ENCODE measurements around the gene GMNN.

GMNN gene

DNA sequence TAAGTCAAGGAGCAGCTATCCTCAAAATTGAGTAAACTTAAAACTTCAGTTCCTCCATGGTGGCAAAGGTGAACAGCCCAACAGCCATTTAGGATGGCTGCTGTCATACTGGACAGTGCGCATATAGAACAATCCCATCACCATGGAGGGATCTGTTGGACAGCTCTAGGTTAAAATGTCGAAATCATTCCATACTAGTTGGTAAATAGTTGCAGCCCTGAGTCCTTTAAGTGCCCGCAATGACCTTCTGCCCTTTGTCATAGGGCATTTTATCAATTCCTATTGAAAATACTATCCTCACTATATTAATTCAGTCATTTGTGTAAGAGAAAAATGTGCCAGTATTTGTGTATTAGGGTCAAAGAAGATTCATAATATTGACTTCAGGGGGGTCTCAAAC is 32.8 kb downstream of the GMNN start:
- no peak for DNase-seq (ENCODE audit: low read depth in 2 of 2)

DNA sequence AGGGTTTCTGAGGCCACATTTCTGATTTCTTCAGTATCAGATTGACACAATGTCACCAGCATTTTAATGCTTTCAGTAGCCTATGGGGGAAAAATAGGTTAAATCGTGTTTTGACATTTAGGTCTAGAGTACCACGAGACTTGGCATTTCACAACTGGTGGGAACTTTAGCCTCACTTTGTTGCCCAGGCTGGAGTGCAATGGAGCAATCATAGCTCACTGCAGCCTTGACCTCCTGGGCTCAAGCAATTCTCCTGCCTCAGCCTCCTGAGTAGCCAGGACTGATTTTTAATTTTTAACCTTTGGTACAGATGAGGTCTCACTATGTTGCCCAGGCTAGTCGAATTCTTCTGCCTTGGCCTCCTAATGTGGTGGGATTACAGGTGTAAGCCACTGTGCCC is 35.0 kb downstream of the GMNN start:
- no peak for DNase-seq (ENCODE audit: low read depth in 2 of 2)

DNA sequence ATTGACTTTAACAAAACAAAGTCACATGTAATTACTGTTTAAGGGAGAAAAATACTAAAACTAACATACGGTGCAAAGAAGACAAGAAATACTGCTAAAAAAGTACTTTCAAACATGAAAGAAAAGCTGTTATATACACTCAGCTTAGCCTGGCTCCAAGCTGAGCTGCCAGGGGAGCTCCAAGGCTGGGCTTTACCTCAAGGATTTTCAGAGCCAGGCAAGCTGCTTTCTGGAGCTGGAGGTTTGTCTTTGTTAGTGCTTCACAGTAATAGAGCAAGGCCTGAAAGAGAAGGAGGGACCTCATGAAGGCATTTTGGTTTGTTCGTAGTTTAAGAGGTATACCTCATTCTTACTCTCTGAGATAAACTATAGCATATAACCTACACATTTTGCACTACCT is 43.6 kb downstream of the GMNN start:
- DNase-seq (ENCODE audit: low read depth in 2 of 2): no peak

DNA sequence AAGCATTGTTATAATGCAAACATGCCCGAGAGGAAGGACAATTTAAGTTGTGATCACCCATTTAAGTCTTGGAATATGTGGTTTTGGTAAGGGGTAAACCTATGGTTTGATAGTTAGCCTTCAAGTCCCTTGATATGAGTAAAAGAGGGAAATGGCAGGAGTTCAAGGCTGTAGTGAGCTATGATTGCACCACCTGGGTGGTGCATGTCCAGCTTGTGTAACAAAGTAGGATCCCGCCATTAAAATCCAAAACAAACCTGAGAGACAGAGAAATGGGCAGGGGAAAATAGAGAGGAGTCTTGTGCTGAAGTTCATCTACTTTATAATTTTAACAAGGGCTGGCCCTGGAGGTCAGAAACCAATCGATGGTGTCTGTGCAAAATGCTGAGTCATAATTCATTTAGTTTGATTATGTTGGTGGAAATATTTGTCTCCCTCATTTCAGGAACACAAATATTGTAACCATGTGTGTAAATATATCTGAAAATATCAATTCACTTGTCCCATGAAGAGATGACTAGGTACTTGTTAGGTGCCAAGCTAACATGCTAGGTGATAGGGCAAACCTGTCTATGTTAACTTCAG is 47.2 kb downstream of the GMNN start:
- no peak for DNase-seq (ENCODE audit: low read depth in 2 of 2)

DNA sequence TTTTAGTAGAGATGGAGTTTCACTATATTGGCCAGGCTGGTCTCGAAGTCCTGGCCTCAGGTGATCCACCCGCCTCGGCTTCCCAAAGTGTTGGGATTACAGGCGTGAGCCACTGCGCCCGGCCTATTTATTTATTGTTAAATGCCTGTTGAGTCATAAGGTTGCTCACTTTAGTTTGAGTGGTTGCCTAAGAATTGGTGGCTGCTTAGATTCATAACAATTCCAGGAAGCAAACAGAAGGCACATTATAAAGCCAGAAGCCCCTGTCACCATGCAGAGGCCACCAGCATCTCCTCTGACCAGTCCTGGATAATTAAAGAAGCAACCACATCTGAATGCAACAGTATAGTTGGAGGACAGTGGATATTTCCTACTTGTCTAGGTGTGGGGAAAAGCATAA is 48.0 kb downstream of the GMNN start:
- no peak for DNase-seq (ENCODE audit: low read depth in 2 of 2)

DNA sequence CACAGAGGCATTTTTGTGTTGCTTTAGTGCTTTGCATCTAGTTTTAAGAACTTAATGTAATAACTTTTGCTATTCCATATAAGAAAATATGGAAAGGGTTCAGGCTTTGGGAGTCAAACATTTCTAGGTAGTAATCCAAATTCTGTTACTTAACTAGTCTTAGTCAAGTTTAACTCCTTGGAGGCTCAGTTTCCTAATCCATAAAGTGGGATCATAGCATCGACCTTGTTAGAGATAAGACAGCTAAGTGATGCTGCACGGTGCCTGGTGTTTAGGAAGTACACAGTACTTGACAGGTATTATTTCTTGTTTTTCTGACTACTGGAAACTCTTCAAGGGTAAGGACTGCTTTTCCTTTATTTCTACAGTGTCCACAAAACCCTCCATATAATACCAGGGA is 48.4 kb downstream of the GMNN start:
- DNase-seq (ENCODE audit: low read depth in 2 of 2): no peak

GRCh38 chr6:24824142-24824938 is 49.6 kb downstream of the GMNN start:
- DNase-seq (ENCODE audit: low read depth in 2 of 2): peak; percentile 9 to 16

DNA sequence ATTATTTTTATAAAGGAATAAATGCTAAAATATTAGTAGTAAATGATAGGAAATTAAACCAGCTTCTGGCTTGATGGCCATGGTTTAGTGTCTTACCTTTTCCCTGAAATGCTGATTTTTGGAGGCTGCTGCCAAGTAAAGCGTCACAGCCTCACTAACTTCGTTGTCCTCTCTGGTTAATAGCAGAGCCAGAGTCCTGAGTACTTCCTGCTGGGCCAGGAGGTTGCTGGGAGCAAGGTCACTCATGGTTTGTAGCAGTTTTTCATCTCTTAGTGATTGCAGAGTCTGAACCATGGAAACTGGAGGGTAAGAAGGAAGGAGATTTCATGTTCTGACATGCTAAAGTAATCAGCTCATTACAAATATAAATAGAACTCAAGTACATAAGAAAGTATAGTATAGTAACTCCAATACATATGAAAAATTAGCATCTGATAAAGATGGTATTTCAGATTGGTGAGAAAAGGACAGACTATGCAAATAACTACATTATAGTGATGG is 50.4 kb downstream of the GMNN start:
- DNase-seq (ENCODE audit: low read depth in 2 of 2): no peak

DNA sequence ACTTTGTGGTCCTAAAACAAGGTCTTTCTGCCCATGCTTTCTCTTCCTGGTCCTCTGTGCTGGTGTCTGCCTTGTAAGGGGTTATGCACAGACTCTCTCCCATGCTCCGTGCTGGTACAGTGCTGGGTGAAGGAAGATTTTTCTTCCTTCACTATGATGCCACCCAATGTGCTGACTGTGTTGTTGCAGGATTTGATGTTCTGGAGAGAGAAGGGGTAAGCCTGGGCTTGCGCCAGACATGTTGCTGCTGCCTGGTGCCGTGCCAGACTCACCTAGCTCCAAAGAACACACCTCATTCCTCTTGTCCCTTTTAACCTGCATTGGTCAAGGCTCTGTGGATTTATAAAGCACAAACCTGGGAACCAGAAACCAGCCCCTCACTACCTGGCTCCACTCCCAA is 52.4 kb downstream of the GMNN start:
- DNase-seq (ENCODE audit: low read depth in 2 of 2): no peak

DNA sequence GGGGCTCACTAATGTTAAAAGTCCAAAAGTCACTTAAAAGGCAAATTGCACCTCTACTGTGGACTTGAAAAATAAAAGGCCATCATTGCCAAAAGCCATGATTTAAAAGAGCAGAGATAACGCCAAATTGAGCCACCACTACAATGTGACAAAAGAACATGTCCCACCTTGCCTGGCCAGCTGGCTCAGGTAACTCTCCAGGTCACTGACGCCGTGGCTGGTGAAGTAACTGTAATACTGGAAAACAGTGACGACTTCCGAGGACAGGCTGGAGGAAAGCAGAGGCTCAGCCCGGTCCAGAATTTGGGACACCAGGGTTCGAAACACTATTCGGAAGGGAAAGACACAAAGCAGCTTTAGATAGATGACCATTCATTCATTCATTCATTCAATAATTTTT is 53.2 kb downstream of the GMNN start:
- no peak for DNase-seq (ENCODE audit: low read depth in 2 of 2)

- no peak for DNase-seq (ENCODE audit: low read depth in 2 of 2)
These were observed 54.9 kb downstream of the GMNN start for GRCh38 chr6:24829657-24830056.

GRCh38 chr6:24831771-24832716 is 57.3 kb downstream of the GMNN start:
- no peak for DNase-seq (ENCODE audit: low read depth in 2 of 2)

DNA sequence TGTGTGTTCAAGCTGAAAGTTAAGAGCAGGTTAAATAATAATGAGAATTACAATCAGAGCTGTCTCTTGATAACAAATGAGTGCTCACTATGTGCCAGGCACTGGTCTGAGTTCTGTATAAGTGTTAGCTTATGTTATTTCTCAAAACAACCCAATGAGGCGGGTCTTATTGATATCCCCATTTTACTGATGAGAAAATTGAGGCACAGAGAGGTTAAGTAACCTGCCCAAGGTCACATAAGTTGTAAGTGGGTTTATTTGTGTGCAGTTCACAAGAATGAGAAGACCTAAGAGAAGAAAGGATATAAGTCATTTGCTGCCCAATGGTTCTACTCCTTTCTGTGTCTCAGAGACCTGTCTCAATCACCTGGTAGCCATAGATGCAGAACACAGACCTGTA is 58.1 kb downstream of the GMNN start:
- no peak for DNase-seq (ENCODE audit: low read depth in 2 of 2)

- no peak for DNase-seq (ENCODE audit: low read depth in 2 of 2)
These were observed 59.1 kb downstream of the GMNN start for GRCh38 chr6:24833711-24834386.

Data from fibroblast of skin of left quadriceps (primary cell).